IMR-90 (cell line): ENCODE results near the gene CKS1B.

Experiments
- BHLHE40 ChIP-seq: fragments of 150-350 bp; IDR thresholded peaks from 2 replicates; pipeline ENCODE4 v1.6.1; 2016; ENCODE audit warnings: mild to moderate bottlenecking, low read depth, low read length
- CEBPB ChIP-seq: IDR thresholded peaks from 2 replicates; pipeline ENCODE4 v1.6.1; 2012; ENCODE audit warnings: low read depth, low read length, improper control_type of control experiment
- CHD1 ChIP-seq: IDR thresholded peaks from 2 replicates; pipeline ENCODE4 v1.6.1; 2012; ENCODE audit warnings: low read depth, low read length, improper control_type of control experiment
- CTCF ChIP-seq: conservative IDR thresholded peaks from 2 replicates; pipeline ENCODE4 v1.5.1; 2012; ENCODE audit warnings: mild to moderate bottlenecking, low read depth, low read length, improper control_type of control experiment
- ELK1 ChIP-seq: fragments of 150-350 bp; IDR thresholded peaks from 2 replicates; pipeline ENCODE4 v1.6.1; 2016; ENCODE audit warnings: low read depth, mild to moderate bottlenecking, low read length, moderate library complexity, borderline replicate concordance
- MAFK ChIP-seq: IDR thresholded peaks from 2 replicates; pipeline ENCODE4 v1.6.1; 2012; ENCODE audit warnings: low read depth, low read length, improper control_type of control experiment
- SMC3 ChIP-seq: fragments of 150-350 bp; IDR thresholded peaks from 2 replicates; pipeline ENCODE4 v1.6.1; 2016; ENCODE audit warnings: low read depth, mild to moderate bottlenecking, antibody characterized with exemption, low read length, moderate library complexity

- TF ChIP-seq CEBPB (no peak), CHD1 (no peak), CTCF (no peak), MAFK (no peak), SMC3 (no peak), BHLHE40 (no peak), ELK1 (no peak)
Observed at GRCh38 chr1:155010211-155010918, 35.9 kb downstream of the CKS1B start.
